NCI-H2171 (cell line): ENCODE measurements around the gene DRAXIN.
A peak's percentile ranks its signal among the peaks of the same experiment; 100 is the strongest.

ENCODE experiments used
- DNase-seq: peaks from one replicate; lab custom pipeline; 2025; lab: John Stamatoyannopoulos, UW

The DRAXIN gene

GRCh38 chr1:11657654-11658053 lies 33.9 kb upstream of the DRAXIN start:
- no peak for DNase-seq

GRCh38 chr1:11658542-11658941 lies 33.0 kb upstream of the DRAXIN start:
- no peak for DNase-seq

GRCh38 chr1:11659748-11660147 lies 31.8 kb upstream of the DRAXIN start:
- DNase-seq, result no peak

- DNase-seq, result no peak
Measured at GRCh38 chr1:11661103-11661502, 30.4 kb upstream of the DRAXIN start.

- peak; percentile 5 for DNase-seq
Measured at GRCh38 chr1:11664336-11665065, 27.0 kb upstream of the DRAXIN start.

- DNase-seq, result no peak
Measured at GRCh38 chr1:11668516-11668915, 23.0 kb upstream of the DRAXIN start.

- DNase-seq, result no peak
Measured at GRCh38 chr1:11670747-11671146, 20.8 kb upstream of the DRAXIN start.

GRCh38 chr1:11671205-11671543 lies 20.3 kb upstream of the DRAXIN start:
- no peak for DNase-seq

- DNase-seq, result no peak
Measured at GRCh38 chr1:11671544-11672286, 19.8 kb upstream of the DRAXIN start.

GRCh38 chr1:11673089-11673769 lies 18.3 kb upstream of the DRAXIN start:
- DNase-seq, result no peak

GRCh38 chr1:11674488-11674887 lies 17.0 kb upstream of the DRAXIN start:
- DNase-seq, result no peak

- no peak for DNase-seq
Measured at GRCh38 chr1:11675325-11675724, 16.2 kb upstream of the DRAXIN start.

- DNase-seq, result no peak
Measured at GRCh38 chr1:11676386-11677103, 15.0 kb upstream of the DRAXIN start.

GRCh38 chr1:11678442-11678841 lies 13.1 kb upstream of the DRAXIN start:
- DNase-seq, result no peak

- DNase-seq, result no peak
Measured at GRCh38 chr1:11680270-11681070, 11.0 kb upstream of the DRAXIN start.

GRCh38 chr1:11681071-11681771 lies 10.3 kb upstream of the DRAXIN start, which contains the start of gene MAD2L2:
Gene MAD2L2, minus strand, starts transcription at chr1:11681148. Its CDS starts 547 bp downstream, at chr1:11680601.
- peak; percentile 83 for DNase-seq

- no peak for DNase-seq
Measured at GRCh38 chr1:11682287-11682771, 9.2 kb upstream of the DRAXIN start.

- DNase-seq, result no peak
Measured at GRCh38 chr1:11682799-11683198, 8.7 kb upstream of the DRAXIN start.

- DNase-seq, result peak; percentile 42
Measured at GRCh38 chr1:11684070-11684469, 7.4 kb upstream of the DRAXIN start.

GRCh38 chr1:11685210-11685752 lies 6.2 kb upstream of the DRAXIN start:
- DNase-seq, result no peak
